Stimulated activated naive CD8-positive, alpha-beta T cell treated with anti-CD3 and anti-CD28 coated beads, Interleukin-15, Interleukin-2, amounts not matched to agents 100 ng/mL and 50 ng/mL, for 24 hours (primary cell): Measurements from ENCODE around the gene SLC35F4.
"Not testable (repeated sequence)": the region's sequence is repeated elsewhere in the genome, so short reads cannot be mapped to it uniquely, and the experiment has no call there.

Source experiments
- H3K27ac Mint-ChIP-seq: one replicate; pipeline ENCODE4 v1.8.0; 2021; ENCODE audit warnings: mild to moderate bottlenecking, mixed read lengths
- H3K27me3 Mint-ChIP-seq: one replicate; pipeline ENCODE4 v1.8.0; 2021; ENCODE audit warnings: mixed read lengths
- H3K36me3 Mint-ChIP-seq: one replicate; pipeline ENCODE4 v1.8.0; 2021; ENCODE audit warnings: low read depth, mixed read lengths
- H3K4me1 Mint-ChIP-seq: one replicate; pipeline ENCODE4 v1.8.0; 2021; ENCODE audit warnings: low read depth, mixed read lengths
- H3K4me3 Mint-ChIP-seq: one replicate; pipeline ENCODE4 v1.8.0; 2021; ENCODE audit warnings: mild to moderate bottlenecking, mixed read lengths
- H3K9me3 Mint-ChIP-seq: one replicate; pipeline ENCODE4 v1.8.0; 2021; ENCODE audit warnings: mixed read lengths

SLC35F4 gene

DNA sequence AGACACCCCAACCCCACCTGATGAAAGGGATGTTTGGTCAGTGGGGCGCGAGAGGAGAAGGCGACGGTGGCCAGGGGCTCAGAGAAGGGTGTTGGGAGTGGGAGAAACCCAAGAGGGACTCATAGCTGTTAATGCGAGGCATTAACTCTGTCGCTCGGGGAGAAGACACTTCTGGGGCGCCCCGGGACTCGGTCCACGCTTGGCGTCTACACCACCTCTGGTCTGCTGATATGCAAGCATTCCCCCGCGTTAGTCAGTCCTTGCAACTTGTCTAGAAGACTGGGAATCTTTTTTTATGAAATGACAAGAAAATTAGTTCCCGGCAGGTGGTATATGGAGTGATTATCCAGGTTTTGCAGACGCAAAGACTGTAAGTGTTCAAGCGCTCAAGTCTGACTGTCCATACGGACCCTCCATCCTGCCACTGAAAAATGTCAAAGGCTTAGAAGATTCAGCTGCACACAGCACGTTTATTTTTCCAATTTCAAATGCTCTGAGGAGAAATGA is 360 bp upstream of the SLC35F4 start:
- H3K4me1 Mint-ChIP-seq, result no peaks in the 10 kb centered on the region
- no peaks in the 10 kb centered on the region for H3K9me3 Mint-ChIP-seq
- no peak overlapping the region for H3K4me3 Mint-ChIP-seq
- no peak overlapping the region for H3K27ac Mint-ChIP-seq
- peaks cover 41% of the 10 kb centered on the region for H3K27me3 Mint-ChIP-seq
- no peaks in the 10 kb centered on the region for H3K36me3 Mint-ChIP-seq

DNA sequence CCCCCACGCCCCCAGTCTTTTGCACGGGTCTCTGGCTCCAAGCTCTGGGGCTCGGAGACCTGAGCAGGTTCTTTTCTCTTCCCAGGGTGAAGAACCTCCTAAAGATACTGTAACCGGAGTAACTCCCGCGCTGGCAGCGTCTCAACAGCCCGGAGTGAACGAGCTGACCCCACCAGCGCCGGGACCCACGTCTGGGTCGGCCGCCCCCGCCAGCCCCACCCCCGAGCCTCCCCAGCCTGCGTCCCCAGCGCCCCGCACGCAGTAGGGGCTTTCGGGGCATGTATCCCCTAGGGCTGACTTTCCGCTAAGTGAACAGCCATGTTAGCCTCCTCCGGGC is 858 bp downstream of the SLC35F4 start:
- Mint-ChIP-seq H3K4me3 (no peak overlapping the region), H3K27ac (no peak overlapping the region), H3K4me1 (no peaks in the 10 kb centered on the region), H3K9me3 (no peaks in the 10 kb centered on the region), H3K27me3 (peaks cover 37% of the 10 kb centered on the region), H3K36me3 (no peaks in the 10 kb centered on the region)

DNA sequence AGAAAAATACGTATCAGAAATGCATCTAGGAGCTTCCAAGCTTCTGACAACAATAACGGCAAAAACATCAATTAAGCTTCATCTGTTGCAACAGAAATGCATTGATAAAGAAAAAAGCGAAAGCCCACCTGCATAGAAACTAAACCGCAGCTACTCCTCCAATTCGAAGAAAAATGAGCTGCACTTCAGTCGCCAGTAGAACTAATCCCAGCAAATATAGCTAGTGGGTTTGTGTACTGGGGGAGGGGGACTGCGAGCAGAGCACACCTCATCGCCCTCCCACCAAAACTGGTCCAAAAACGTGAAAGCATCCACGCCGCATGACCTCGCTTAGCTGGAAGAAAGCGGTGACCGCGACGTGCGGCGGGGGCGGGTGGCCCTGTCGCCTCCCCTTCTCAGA is 1.2 kb downstream of the SLC35F4 start:
- Mint-ChIP-seq H3K27me3 (peaks cover 37% of the 10 kb centered on the region), H3K27ac (no peak overlapping the region), H3K36me3 (no peaks in the 10 kb centered on the region), H3K9me3 (no peaks in the 10 kb centered on the region), H3K4me3 (no peak overlapping the region), H3K4me1 (no peaks in the 10 kb centered on the region)

DNA sequence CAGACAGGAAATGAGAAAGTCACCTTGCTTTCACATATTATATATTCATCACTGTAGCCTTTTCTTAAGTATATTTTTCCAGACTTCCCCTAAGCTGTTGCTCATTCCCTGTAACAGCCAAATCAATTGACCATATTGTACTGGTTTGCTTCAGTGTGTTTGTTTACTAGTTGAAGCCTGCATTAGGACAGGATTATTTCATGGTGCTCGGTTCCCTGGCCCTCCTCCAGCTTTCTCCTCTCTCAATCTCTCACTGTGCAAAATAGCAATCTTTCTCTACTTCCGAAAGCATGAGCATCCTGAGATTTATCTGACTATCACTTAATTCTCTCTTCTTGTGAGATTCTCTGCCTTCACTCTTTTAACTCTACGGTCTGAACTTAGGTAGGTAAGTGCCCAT is 2.4 kb downstream of the SLC35F4 start:
- no peak overlapping the region for H3K4me3 Mint-ChIP-seq
- H3K27ac Mint-ChIP-seq, result no peak overlapping the region
- no peaks in the 10 kb centered on the region for H3K9me3 Mint-ChIP-seq
- no peaks in the 10 kb centered on the region for H3K36me3 Mint-ChIP-seq
- no peaks in the 10 kb centered on the region for H3K4me1 Mint-ChIP-seq
- H3K27me3 Mint-ChIP-seq, result peaks cover 32% of the 10 kb centered on the region

DNA sequence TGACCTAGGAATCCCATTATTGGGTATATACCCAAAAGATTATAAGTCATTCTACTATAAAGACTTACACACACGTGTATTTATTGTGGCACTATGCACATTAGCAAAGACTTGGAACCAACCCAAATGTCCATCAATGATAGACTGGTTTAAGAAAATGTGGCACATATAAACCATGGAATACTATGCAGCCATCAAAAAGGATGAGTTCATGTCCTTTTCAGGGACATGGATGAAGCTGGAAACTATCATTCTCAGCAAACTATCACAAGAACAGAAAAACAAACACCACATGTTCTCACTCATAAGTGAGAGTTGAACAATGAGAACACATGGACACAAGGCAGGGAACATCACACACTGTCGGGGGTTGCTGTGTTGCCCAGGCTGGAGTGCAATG is 10.2 kb downstream of the SLC35F4 start:
- not testable (repeated sequence) for H3K4me3 Mint-ChIP-seq, H3K4me1 Mint-ChIP-seq, H3K27ac Mint-ChIP-seq, H3K36me3 Mint-ChIP-seq, H3K27me3 Mint-ChIP-seq, H3K9me3 Mint-ChIP-seq

DNA sequence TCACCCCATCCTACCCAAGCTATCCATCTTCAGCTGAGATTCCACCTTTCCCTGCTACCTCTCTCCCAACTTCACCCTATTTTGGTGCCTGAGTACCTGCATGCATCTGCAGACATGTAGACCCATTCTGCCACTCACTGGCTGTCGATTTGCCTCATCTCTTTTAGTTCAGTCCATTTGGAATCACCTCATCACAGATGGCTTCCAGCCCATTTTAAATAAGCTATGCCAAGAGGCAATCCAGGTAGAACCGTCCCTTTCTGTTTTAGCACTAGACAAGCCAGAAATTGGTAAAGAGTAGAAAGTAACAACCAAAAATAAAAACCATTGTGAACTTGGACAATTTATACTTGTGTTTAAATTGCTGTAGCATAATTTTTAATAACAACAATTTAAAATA is 11.3 kb downstream of the SLC35F4 start:
- Mint-ChIP-seq H3K27me3 (peaks cover 4% of the 10 kb centered on the region), H3K4me3 (no peak overlapping the region)

DNA sequence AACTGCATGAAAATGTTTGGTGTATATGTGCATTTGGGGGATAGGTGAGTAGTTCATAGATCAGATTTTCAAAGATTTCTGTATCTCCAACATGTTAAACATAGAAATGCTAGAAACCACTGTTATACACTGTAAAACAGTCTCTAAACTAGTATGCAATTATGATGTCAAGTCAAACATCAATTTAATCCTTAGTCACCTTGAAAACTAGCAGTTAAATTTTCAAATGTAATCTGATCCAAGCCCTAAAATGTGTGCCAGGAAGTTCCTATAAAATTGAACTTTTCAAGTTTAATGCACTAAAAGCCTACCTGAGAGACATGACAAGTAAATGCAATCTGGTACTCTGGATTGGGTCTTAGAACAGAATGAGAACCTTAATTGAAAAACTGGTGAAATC is 14.5 kb downstream of the SLC35F4 start:
- Mint-ChIP-seq H3K9me3 (no peaks in the 10 kb centered on the region), H3K4me1 (no peaks in the 10 kb centered on the region), H3K27ac (no peak overlapping the region), H3K4me3 (no peak overlapping the region), H3K27me3 (peaks cover 4% of the 10 kb centered on the region), H3K36me3 (no peaks in the 10 kb centered on the region)

More for the DNA sequence above, 11.3 kb downstream of the SLC35F4 start:
- Mint-ChIP-seq H3K27ac (no peak overlapping the region), H3K4me1 (no peaks in the 10 kb centered on the region), H3K9me3 (no peaks in the 10 kb centered on the region), H3K36me3 (no peaks in the 10 kb centered on the region)

DNA sequence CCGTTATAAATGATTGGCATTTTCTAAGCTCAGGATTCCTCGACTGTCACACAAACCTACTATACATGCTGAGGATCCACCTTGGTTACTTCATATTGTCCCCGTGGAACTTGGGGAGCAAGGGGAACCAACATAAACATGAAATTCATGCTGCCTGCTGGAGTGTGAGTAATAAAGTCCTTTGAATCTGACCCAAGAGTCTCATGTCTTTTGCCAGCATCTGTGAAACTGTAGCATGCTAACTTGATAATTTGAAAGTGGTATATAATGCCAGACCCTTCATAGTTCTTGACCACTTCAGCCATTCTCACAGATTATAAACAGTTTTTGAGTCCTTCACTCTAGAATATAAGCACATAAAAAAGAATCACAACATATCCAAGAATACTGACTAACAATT is 17.1 kb downstream of the SLC35F4 start:
- no peaks in the 10 kb centered on the region for H3K4me1 Mint-ChIP-seq
- H3K27ac Mint-ChIP-seq, result no peak overlapping the region
- no peaks in the 10 kb centered on the region for H3K9me3 Mint-ChIP-seq
- peaks cover 9% of the 10 kb centered on the region for H3K27me3 Mint-ChIP-seq
- H3K36me3 Mint-ChIP-seq, result no peaks in the 10 kb centered on the region
- H3K4me3 Mint-ChIP-seq, result no peak overlapping the region

DNA sequence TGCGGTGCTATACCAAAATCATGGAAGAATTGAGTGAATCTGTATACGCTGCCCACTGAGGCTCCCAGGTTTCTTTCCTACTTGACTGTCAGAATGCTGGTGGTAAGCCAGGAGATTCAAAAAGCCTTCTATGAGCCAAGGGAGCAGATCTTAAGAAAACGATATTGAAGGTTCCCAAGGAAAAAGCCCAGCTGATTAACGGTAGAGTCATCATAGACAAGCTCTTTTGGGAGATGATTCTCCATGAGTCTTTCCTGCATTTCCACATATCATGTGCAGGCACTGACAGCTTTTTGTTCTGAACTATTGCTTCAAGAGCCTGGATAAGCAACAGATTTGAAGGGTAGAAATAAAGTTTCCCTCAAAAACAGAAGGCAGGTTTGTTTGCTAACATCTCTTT is 17.5 kb downstream of the SLC35F4 start:
- no peaks in the 10 kb centered on the region for H3K9me3 Mint-ChIP-seq
- H3K4me3 Mint-ChIP-seq, result no peak overlapping the region
- H3K27ac Mint-ChIP-seq, result no peak overlapping the region
- no peaks in the 10 kb centered on the region for H3K4me1 Mint-ChIP-seq
- no peaks in the 10 kb centered on the region for H3K36me3 Mint-ChIP-seq
- H3K27me3 Mint-ChIP-seq, result peaks cover 9% of the 10 kb centered on the region

DNA sequence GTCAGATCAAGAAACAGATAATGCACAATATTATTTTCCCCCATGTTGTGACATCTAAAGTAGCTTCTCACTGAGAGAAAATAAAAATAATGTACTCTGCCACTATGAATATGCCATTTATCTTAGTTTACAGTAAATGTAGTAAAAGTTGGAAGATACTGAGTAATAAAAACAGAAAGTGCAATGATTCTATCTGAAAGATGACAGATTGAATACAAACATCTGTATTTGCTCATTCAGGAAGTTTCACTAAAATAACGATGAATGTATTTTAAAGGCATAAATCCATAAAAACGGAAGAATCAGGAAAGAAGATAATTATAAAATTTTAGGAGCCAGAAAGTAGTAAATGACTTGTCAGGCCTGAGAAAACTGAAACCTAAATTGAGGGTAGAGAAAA is 18.2 kb downstream of the SLC35F4 start:
- Mint-ChIP-seq H3K27me3 (peaks cover 9% of the 10 kb centered on the region), H3K4me3 (no peak overlapping the region), H3K36me3 (no peaks in the 10 kb centered on the region), H3K27ac (no peak overlapping the region), H3K9me3 (no peaks in the 10 kb centered on the region), H3K4me1 (no peaks in the 10 kb centered on the region)

DNA sequence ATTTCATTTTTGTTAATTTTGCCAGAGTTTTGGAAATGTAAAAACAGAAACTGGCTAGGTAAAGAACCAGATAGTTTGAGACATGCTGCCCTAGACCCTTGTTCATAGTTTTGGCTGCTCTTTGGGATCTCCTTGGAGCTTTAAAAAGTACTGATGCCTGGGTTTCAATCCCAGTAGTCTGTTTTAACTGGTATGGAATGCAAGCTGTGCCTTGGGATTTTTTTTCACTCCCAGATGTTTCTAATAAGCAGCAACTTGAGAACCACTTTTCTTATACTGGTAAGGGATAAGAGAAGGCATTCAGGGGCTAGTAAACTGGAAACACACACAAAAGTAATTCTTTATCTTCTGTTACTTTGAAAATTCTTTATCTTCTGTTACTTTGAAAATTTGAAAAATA is 18.8 kb downstream of the SLC35F4 start:
- no peaks in the 10 kb centered on the region for H3K36me3 Mint-ChIP-seq
- no peaks in the 10 kb centered on the region for H3K4me1 Mint-ChIP-seq
- H3K4me3 Mint-ChIP-seq, result no peak overlapping the region
- H3K27me3 Mint-ChIP-seq, result peaks cover 8% of the 10 kb centered on the region
- no peaks in the 10 kb centered on the region for H3K9me3 Mint-ChIP-seq
- no peak overlapping the region for H3K27ac Mint-ChIP-seq

DNA sequence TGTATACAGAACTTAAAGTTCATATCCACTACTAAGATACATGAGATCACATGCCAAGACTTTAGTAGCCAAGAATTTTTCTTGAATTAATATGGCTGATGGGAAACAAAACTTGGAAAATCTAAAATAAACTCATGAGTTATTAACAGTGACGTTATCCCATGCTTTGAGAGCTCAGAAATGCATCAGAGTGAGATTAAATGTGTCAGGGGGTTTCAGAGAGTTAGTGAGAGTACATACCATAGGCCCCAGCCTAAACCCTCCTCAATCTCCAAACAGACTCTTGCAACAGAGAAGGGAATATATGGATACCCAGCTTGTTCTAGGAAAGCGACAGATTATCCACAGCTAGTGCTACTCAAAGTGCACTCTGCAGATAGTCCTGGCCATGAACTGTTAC is 19.3 kb downstream of the SLC35F4 start:
- Mint-ChIP-seq H3K27ac (no peak overlapping the region), H3K4me1 (no peaks in the 10 kb centered on the region), H3K4me3 (no peak overlapping the region), H3K9me3 (no peaks in the 10 kb centered on the region), H3K36me3 (no peaks in the 10 kb centered on the region), H3K27me3 (peaks cover 4% of the 10 kb centered on the region)

DNA sequence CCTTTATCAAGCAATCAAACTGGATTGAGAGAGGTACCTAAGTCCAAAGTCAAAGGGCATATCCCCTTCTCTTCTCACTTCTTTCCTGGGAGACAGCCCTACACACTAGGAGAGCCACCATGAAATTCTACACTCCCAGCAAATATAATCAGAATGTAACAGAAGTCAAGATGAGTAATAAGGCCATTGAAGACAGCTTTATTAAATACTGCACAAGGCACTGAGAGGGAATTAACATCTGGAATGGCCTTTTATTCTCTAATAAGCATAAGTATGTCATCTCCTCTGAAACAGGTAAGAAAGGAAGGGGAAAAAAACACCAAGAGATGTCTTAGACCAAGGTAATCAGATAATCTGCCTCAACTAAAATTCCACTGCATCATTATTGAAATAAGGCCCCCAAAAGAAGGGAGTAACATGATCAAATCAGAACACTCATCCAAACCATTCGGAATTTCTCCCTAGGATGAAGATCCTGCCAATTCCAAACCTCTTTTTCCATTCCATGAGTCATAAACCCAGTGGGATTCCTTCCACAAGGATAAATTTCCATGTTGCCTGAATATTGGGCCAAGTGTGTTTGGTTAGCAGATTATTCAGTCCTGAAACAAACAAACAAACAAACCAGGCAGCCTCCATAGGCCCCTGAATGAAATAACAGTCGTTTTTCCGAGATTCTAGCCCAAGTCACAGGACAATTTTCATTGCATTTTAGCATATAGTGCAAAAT is 19.9 kb downstream of the SLC35F4 start:
- H3K4me1 Mint-ChIP-seq, result no peaks in the 10 kb centered on the region
- no peaks in the 10 kb centered on the region for H3K9me3 Mint-ChIP-seq
- peaks cover 4% of the 10 kb centered on the region for H3K27me3 Mint-ChIP-seq
- no peak overlapping the region for H3K27ac Mint-ChIP-seq
- no peaks in the 10 kb centered on the region for H3K36me3 Mint-ChIP-seq
- H3K4me3 Mint-ChIP-seq, result no peak overlapping the region

DNA sequence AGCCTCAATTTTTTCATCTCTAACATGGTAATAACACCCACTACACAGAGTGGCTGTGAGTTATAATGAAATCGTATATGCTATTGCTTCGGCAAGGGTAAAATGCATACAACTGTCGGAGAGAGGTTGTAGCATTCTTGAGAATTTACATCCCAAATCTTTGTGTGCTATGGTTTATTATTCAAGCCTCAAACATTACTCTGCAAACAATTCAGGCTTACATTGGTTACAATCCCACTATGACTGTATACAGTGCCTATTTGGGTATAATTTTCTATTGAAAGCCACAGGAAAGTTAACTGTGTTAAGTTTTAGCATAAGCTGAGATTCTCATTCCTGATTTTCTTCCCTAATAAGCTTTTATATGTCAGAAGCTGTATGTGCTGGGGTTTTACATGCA is 20.6 kb downstream of the SLC35F4 start:
- H3K9me3 Mint-ChIP-seq, result no peaks in the 10 kb centered on the region
- no peak overlapping the region for H3K4me3 Mint-ChIP-seq
- peaks cover 4% of the 10 kb centered on the region for H3K27me3 Mint-ChIP-seq
- H3K36me3 Mint-ChIP-seq, result no peaks in the 10 kb centered on the region
- H3K27ac Mint-ChIP-seq, result no peak overlapping the region
- H3K4me1 Mint-ChIP-seq, result no peaks in the 10 kb centered on the region

DNA sequence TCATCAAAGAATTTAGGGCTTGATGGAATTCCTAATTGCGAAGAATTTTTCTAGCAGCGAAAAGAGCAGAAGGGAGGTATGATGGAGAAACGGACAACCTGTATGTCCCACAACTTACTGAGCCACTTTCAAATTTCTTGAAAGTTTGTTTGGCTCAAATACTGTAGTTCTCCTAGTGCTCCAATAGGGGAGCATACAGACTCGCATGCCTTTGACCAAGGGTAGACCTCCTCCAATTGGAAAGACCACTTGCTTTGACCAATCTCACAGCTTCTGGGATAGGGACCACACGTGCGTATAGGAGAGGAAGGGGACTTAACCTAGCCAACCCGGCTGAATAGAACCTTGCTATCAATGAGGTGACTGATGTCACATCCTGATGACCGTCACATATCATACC is 28.6 kb downstream of the SLC35F4 start:
- Mint-ChIP-seq H3K4me1 (no peaks in the 10 kb centered on the region), H3K36me3 (no peaks in the 10 kb centered on the region), H3K4me3 (no peak overlapping the region), H3K9me3 (no peaks in the 10 kb centered on the region), H3K27ac (no peak overlapping the region), H3K27me3 (peaks cover 4% of the 10 kb centered on the region)

DNA sequence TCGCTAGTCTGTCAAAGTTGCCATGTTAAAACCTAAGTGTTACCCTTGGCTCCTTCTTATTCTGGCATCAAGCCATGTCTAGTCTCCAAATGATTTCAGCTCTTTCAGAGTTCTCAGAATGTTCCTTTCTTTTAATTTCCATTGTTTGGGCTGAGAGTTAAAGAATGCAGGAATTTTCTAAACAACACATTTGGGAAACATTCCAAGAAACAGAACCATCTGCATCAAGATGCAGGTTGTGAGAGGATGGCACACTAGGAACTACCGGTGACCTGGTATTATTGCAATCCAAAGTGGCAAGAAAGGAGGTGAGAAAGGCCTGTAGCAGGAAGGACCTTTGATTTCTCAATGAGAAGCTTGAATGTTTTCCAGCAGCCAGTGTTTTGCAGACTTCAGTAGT is 30.1 kb downstream of the SLC35F4 start:
- H3K36me3 Mint-ChIP-seq, result no peaks in the 10 kb centered on the region
- H3K4me1 Mint-ChIP-seq, result no peaks in the 10 kb centered on the region
- H3K9me3 Mint-ChIP-seq, result no peaks in the 10 kb centered on the region
- no peak overlapping the region for H3K27ac Mint-ChIP-seq
- peaks cover 4% of the 10 kb centered on the region for H3K27me3 Mint-ChIP-seq
- H3K4me3 Mint-ChIP-seq, result no peak overlapping the region
